ENCODE data around the gene SPNS2.

SPNS2 gene

GRCh38 chr17:4553669-4554068, 55.0 kb downstream of the SPNS2 start:
- no peak for DNase-seq

- DNase-seq, result no peak
These were observed 55.8 kb downstream of the SPNS2 start for GRCh38 chr17:4554441-4554996.

GRCh38 chr17:4554997-4555799, 56.5 kb downstream of the SPNS2 start, which contains the start of gene MYBBP1A:
Gene MYBBP1A, minus strand, starts transcription at chr17:4555384. Its CDS starts 60 bp downstream, at chr17:4555324.
- peak; percentile 92 for DNase-seq

- DNase-seq, result no peak
These were observed 57.4 kb downstream of the SPNS2 start for GRCh38 chr17:4555873-4556759.

GRCh38 chr17:4556996-4557395, 58.3 kb downstream of the SPNS2 start:
- no peak for DNase-seq

GRCh38 chr17:4557626-4558346, 59.1 kb downstream of the SPNS2 start:
- DNase-seq, result no peak

GRCh38 chr17:4558347-4558971, 59.8 kb downstream of the SPNS2 start:
- DNase-seq, result no peak

GRCh38 chr17:4559139-4559791, 60.6 kb downstream of the SPNS2 start:
- no peak for DNase-seq

GRCh38 chr17:4559966-4560365, 61.3 kb downstream of the SPNS2 start:
- DNase-seq, result no peak

- no peak for DNase-seq
These were observed 61.7 kb downstream of the SPNS2 start, which contains the start of gene GGT6 for GRCh38 chr17:4560421-4560820. Gene GGT6, minus strand, starts transcription at chr17:4560577. Its CDS starts 56 bp downstream, at chr17:4560521.

- no peak for DNase-seq
These were observed 62.2 kb downstream of the SPNS2 start for GRCh38 chr17:4560837-4561256.

GRCh38 chr17:4562015-4562969, 63.6 kb downstream of the SPNS2 start:
- DNase-seq, result no peak

GRCh38 chr17:4565209-4566141, 66.8 kb downstream of the SPNS2 start:
- peak; percentile 67 for DNase-seq

GRCh38 chr17:4566785-4567184, 68.1 kb downstream of the SPNS2 start:
- peak; percentile 54 for DNase-seq

GRCh38 chr17:4569591-4569990, 70.9 kb downstream of the SPNS2 start:
- no peak for DNase-seq

GRCh38 chr17:4572131-4572530, 73.5 kb downstream of the SPNS2 start:
- DNase-seq, result no peak

GRCh38 chr17:4573115-4573514, 74.4 kb downstream of the SPNS2 start:
- DNase-seq, result no peak

GRCh38 chr17:4573669-4574068, 75.0 kb downstream of the SPNS2 start:
- DNase-seq, result no peak

GRCh38 chr17:4574448-4575045, 75.9 kb downstream of the SPNS2 start:
- DNase-seq, result no peak

Measured in NCI-H345 (cell line).